Skeletal muscle satellite cell (primary cell): ENCODE results near the gene METTL26.
"Not testable (repeated sequence)": the region's sequence is repeated elsewhere in the genome, so short reads cannot be mapped to it uniquely, and the experiment has no call there.

Experiments
- H3K27me3 ChIP-seq: 2 replicates; pipeline ENCODE4 v1.7.0; 2013; ENCODE audit warnings: low read length; ENCODE audit not compliant: control insufficient read depth, insufficient read depth
- H3K36me3 ChIP-seq: 2 replicates; pipeline ENCODE4 v1.7.0; 2013; ENCODE audit warnings: mild to moderate bottlenecking, control low read depth, low read length; ENCODE audit not compliant: insufficient read depth
- H3K4me1 ChIP-seq: 2 replicates; pipeline ENCODE4 v1.7.0; 2013; ENCODE audit warnings: low read length; ENCODE audit not compliant: control insufficient read depth, insufficient read depth
- H3K4me2 ChIP-seq: 2 replicates; pipeline ENCODE4 v1.7.0; 2013; ENCODE audit warnings: mild to moderate bottlenecking, low read length
- H3K4me3 ChIP-seq: 2 replicates; pipeline ENCODE4 v1.7.0; 2013; ENCODE audit warnings: low read length
- H3K9ac ChIP-seq: 2 replicates; pipeline ENCODE4 v1.7.0; 2013; ENCODE audit warnings: mild to moderate bottlenecking, low read depth, low read length, moderate library complexity
- H3K9me3 ChIP-seq: replicated peaks from 2 replicates; pipeline ENCODE4 v1.7.0; 2013; ENCODE audit warnings: mild to moderate bottlenecking, control low read depth, low read length

Gene METTL26

DNA sequence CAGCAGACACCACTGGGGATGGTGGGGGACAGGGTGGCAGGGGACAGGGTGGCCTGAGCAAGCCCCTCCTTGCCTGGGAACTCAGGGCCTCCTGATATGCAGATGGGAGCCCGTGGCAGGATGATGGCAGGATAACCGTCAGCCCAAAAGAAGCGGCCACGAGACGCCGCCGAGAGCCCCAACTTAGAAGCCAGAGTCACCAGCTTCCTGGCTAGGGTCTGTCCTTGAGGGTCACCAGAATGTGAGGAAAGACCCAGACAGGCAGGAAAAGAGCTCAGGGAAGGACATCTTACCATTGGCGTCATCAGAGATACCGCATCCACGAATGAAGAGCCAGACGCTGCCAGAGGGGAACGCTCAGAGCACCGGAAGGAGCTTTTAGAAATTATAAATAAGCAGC lies 26.8 kb downstream of the METTL26 start:
- Histone ChIP-seq H3K4me3 (no peak overlapping the region), H3K27me3 (no peaks in the 10 kb centered on the region), H3K4me1 (no peaks in the 10 kb centered on the region), H3K9ac (no peak overlapping the region), H3K36me3 (no peaks in the 10 kb centered on the region), H3K9me3 (no peaks in the 10 kb centered on the region), H3K4me2 (no peak overlapping the region)

DNA sequence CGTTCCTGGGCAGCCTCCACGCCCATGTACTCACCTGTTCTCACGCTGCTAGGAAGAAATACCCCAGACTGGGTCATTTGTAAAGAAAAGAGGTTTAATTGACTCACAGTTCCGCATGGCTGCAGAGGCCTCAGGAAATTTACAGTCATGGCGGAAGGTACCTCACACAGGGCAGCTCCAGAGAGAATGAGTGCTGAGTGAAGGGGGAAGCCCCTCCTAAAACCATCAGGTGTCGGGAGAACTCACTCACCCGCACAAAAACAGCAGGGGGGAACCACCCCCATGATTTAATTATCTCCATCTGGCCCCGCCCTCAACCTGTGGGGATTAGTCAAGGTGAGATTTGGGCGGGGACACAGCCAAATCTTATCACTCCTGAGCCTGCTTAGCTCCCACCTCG lies 28.1 kb downstream of the METTL26 start:
- Histone ChIP-seq H3K9me3 (no peaks in the 10 kb centered on the region), H3K27me3 (no peaks in the 10 kb centered on the region)

DNA sequence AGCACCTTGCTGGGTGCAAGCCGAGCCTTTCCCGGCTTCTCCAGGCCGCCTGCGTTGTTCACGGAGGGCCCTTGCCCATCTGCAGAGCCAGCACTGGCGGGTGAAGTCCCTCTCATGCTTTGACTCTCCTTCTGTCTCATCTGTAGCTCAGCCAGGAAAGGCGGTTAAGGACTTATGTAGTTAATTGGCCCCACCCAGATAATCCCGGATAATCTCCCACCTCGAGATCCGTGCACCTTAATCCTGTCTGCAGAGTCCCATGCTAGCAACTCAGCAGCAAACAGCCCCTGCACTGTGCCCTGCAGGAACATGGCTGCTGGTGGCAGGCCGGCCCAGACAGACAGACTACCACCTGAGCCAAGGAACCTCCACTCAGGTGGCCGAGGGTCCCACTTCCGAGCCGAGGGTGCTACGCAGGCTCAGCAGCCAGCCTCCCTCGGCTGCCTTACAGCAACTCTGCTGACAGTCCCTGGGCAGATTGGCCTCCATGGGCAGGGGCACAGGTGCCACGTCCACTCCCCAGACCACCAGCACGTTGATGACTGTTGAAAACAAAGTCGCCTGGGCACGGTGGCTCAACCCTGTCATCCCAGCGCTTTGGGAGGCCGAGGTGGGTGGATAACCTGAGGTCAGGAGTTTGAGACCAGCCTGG lies 29.3 kb downstream of the METTL26 start:
- no peak overlapping the region for H3K4me2 ChIP-seq
- no peaks in the 10 kb centered on the region for H3K9me3 ChIP-seq
- H3K27me3 ChIP-seq: no peaks in the 10 kb centered on the region
- H3K9ac ChIP-seq: no peak overlapping the region
- no peaks in the 10 kb centered on the region for H3K36me3 ChIP-seq
- H3K4me3 ChIP-seq: no peak overlapping the region
- no peaks in the 10 kb centered on the region for H3K4me1 ChIP-seq

More for the DNA sequence above, 28.1 kb downstream of the METTL26 start:
- no peak overlapping the region for H3K4me3 ChIP-seq
- no peak overlapping the region for H3K4me2 ChIP-seq
- no peak overlapping the region for H3K9ac ChIP-seq
- no peaks in the 10 kb centered on the region for H3K36me3 ChIP-seq
- no peaks in the 10 kb centered on the region for H3K4me1 ChIP-seq

DNA sequence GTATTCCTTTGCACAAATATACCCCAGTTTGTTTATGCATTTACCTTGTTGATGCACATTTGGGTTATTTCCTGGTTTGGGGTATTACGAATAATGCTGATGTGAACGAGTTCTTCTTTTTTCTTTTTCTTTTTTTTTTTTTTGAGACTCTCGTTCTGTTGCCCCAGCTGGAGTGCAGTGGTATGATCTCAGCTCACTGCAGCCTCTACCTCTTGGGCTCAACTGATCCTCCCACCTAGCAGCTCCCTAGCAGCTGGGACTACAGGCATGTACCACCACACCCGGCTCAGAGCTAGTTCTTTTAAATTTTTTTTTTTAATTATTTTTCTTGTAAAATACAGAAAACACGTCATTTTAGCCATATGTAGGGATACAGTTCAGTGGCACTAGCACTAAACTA lies 32.2 kb downstream of the METTL26 start:
- Histone ChIP-seq H3K4me1 (no peaks in the 10 kb centered on the region), H3K36me3 (peaks cover 3% of the 10 kb centered on the region), H3K27me3 (no peaks in the 10 kb centered on the region), H3K4me3 (no peak overlapping the region), H3K4me2 (no peak overlapping the region), H3K9ac (no peak overlapping the region), H3K9me3 (no peaks in the 10 kb centered on the region)

DNA sequence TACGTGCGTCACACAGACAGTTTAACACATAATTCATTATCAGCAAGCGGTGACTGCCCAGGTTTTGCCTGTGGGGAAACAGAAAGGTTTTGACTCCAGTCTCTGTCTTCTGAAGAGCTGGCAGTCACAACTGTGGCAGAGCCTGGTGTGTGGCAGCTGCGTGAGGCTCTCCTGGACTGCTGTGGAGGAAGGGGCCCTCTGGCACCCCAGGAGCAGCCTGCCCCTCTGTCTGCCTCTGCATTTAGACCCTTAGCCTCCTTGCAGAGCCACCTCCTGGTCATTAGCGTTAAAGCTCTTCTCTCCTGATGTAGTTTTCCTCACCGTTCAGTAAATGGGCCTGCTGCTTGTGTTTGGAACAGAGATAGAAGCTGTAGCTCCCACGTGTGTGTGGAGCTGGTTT lies 35.3 kb downstream of the METTL26 start:
- H3K36me3 ChIP-seq: peaks cover 5% of the 10 kb centered on the region
- H3K9me3 ChIP-seq: no peaks in the 10 kb centered on the region
- H3K4me1 ChIP-seq: no peaks in the 10 kb centered on the region
- H3K9ac ChIP-seq: no peak overlapping the region
- H3K27me3 ChIP-seq: no peaks in the 10 kb centered on the region
- no peak overlapping the region for H3K4me2 ChIP-seq
- H3K4me3 ChIP-seq: no peak overlapping the region

DNA sequence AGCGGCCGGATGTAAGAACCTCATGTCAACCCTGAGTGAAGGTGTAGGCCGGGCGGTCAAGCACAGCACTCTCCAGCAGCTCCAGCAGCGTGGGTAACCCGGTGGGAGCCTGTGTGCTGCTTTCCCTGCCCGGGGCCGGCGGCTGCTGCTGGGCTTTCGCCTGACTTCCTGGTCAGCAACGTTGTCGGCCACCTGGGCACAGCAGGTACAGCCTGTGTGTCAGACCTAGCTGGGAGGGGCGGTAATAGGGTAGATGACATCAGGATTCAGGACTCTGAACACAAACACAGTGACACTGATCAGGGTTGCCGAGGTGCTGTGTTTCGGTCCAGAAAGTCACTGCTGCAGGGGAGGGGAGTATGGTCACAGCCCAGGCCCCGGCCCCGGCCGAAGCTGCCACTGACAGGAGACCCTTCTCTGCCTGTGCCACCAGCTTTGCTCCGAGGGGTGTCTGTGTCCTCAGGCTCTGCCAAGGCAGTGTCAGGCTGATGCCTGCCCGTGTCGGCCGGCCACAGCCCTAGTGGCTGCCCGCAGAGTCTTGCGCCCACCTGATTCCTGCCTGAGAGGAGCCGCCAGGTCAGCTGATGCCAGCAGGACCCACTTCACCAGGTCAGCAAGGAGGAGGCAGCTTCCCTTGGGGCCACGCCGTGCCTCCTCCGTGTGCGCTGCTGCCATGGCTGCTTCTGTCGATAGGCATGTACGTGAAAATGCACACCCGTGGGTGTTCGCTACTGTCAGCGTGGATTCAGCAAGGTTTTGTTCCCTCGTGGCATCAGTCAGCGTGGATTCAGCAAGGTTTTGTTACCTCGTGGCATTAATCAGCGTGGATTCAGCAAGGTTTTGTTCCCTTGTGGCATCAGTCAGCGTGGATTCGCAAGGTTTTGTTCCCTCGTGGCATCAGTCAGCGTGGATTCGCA lies 37.0 kb downstream of the METTL26 start:
- no peak overlapping the region for H3K4me2 ChIP-seq
- H3K9me3 ChIP-seq: no peaks in the 10 kb centered on the region
- no peaks in the 10 kb centered on the region for H3K27me3 ChIP-seq
- H3K4me1 ChIP-seq: no peaks in the 10 kb centered on the region
- H3K9ac ChIP-seq: no peak overlapping the region
- peaks cover 5% of the 10 kb centered on the region for H3K36me3 ChIP-seq
- H3K4me3 ChIP-seq: no peak overlapping the region

DNA sequence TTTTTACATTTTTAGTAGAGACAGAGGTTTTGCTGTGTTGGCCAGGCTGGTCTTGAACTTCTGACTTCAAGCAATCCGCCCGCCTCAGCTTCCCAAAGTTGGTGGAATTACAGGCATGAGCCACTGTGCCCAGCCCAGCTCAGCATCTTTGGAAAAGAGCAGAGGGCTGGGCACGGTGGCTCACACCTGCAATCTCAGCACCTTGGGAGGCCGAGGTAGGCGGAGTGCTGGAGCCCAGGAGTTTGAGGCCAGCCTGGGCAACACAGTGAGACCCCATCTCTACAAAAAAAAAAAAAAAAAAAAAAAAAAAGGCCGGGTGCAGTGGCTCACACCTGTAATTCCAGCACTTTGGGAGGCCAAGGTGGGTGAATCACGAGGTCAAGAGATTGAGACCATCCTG lies 38.5 kb downstream of the METTL26 start:
- H3K9me3 ChIP-seq, H3K4me2 ChIP-seq, H3K36me3 ChIP-seq, H3K4me1 ChIP-seq, H3K9ac ChIP-seq, H3K27me3 ChIP-seq, H3K4me3 ChIP-seq: not testable (repeated sequence)

DNA sequence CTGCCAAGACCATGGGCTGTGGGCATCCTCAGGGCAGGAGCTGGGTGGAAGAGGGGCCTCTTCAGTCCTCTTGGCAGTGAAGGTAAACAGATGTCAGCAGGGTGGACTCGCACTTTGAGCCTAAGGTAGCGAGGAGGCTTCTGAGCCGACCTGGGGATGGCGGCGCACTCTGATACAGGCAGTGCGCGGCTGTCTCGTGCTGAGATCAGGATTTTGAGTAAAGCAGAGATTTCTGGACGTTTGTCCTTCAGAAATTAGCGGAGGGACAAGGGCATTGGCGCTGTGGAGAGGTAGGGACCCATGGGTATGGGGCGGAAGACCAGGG lies 39.4 kb downstream of the METTL26 start:
- peaks cover 9% of the 10 kb centered on the region for H3K36me3 ChIP-seq
- peaks cover 2% of the 10 kb centered on the region for H3K4me1 ChIP-seq
- no peaks in the 10 kb centered on the region for H3K9me3 ChIP-seq
- no peak overlapping the region for H3K9ac ChIP-seq
- no peaks in the 10 kb centered on the region for H3K27me3 ChIP-seq
- no peak overlapping the region for H3K4me3 ChIP-seq
- H3K4me2 ChIP-seq: no peak overlapping the region

DNA sequence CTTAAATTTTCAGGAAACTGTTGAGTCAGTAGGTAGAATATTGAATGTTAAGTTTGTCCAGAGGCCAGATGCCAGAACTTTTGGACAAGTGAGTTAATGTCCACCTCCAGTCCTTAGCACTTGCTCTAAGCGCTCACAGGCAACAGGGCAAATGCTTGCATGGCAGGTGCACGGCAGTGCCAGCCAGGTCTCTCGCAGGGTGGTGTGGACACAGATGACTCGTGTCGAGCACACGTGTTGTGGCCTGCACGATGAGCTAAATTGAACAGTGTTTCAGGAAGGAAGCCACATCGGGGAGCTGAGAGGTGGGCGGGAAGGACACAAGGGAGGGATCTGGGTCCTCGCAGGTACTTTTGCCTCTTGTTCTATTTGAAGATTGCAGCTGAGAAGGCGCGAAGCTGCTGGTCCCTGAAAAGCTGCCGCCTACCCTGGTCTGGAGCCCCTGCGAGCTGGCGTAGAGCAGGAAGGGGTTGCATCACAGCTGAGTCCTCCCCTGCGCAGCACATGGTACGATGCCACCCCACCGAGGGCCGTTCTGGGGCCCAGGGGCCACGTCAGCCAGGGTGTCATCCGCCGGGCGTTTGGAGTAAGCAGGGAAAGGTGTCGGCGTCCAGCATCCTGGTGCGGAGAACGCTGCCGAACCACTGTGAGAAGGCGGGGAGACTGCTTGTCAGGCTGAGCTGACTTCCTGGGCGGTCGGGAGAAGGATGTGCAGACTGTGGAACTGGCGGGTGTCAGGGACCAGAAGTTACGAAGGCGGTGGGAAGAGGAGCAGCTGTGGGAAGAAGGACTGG lies 40.0 kb downstream of the METTL26 start:
- Histone ChIP-seq H3K27me3 (no peaks in the 10 kb centered on the region), H3K4me1 (peaks cover 3% of the 10 kb centered on the region), H3K9me3 (no peaks in the 10 kb centered on the region), H3K4me2 (no peak overlapping the region), H3K4me3 (no peak overlapping the region), H3K36me3 (peaks cover 9% of the 10 kb centered on the region), H3K9ac (no peak overlapping the region)

DNA sequence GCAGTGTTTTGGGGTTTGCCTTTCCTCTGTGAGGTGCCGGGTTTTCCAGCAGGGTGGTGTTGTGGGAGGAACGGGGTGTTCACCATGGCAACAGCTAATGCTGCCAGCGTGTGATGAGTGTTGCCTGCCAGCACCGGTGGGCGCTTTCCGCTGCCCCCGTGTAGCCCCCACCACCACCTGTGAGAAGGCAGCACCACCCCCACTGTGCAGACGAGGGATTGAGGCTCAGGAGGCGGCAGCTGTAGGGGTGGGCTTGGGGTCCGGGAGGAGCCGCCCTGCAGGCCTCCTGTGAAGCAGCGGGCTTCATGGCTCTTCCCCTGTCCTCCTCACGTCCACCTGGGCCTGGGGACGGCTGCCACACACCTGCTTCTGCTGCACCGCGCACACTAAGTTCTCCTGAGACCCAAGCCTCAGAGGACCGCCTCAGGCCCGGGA lies 41.0 kb downstream of the METTL26 start:
- H3K9me3 ChIP-seq: no peaks in the 10 kb centered on the region
- peaks cover 11% of the 10 kb centered on the region for H3K4me1 ChIP-seq
- no peaks in the 10 kb centered on the region for H3K27me3 ChIP-seq
- no peak overlapping the region for H3K9ac ChIP-seq
- no peak overlapping the region for H3K4me3 ChIP-seq
- H3K36me3 ChIP-seq: peaks cover 9% of the 10 kb centered on the region
- H3K4me2 ChIP-seq: no peak overlapping the region

DNA sequence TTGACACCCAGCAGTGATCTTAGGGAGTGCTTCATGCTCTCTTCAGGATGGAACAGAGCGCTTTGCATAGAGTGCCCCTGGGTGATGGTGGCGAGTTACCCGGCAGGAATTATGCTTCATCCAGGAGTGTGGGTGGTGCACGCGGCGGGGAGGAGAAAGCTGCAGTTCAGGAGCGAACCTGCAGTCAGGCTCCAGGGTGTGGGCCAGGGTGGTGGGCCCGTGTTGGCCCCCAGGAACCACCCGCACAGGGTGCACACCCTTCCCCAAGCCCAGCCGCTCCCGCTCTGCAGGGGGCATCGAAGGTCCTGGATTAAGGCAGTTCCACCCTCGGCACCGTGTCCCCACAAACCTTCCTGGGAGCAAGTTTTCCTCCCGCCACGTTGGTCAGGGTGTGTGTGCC lies 42.3 kb downstream of the METTL26 start:
- Histone ChIP-seq H3K4me1 (peaks cover 11% of the 10 kb centered on the region), H3K9ac (no peak overlapping the region)

More for the DNA sequence above, 42.3 kb downstream of the METTL26 start:
- no peaks in the 10 kb centered on the region for H3K27me3 ChIP-seq
- peaks cover 5% of the 10 kb centered on the region for H3K36me3 ChIP-seq
- H3K4me3 ChIP-seq: no peak overlapping the region
- H3K9me3 ChIP-seq: no peaks in the 10 kb centered on the region
- H3K4me2 ChIP-seq: no peak overlapping the region
